ENCODE measurements around the gene CGB1. TPM values are rescaled to one million over a fixed set of nuclear protein-coding genes. Genes with fewer than 3 reads are reported as not detected.
A peak's percentile ranks its signal among the peaks of the same experiment; 100 is the strongest.

The CGB1 gene
- total and polyA plus RNA-seq, 7 donors, result not detected

DNA sequence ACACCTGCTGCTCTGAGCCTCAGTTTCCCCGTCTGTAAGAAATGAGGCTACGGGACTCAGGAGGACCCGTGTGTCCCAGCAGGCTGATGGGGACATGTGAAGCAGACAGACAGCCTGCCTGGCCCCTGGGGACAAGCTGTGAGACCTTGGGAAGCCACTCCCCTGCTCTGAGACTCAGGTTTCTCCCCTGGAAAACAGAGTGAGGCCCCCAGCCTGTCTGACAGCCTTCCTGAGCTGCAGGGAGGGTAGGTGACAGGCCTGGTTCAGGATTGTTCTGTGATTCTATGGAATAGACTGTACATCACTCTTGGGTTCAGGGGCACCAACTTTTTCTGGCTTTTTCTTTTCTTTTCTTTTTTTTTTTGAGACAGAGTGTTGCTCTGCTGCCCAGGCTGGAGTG is 30.9 kb upstream of the CGB1 start:
- DNase-seq, result no peak
- intact Hi-C loops (cut with DNase I), result loop anchor here in 1 of 2 donors (5.0 kb wide), 1 partner anchor 70 kb away; no protein-coding TSS in a partner anchor
- H3K36me3 ChIP-seq (ENCODE audit: insufficient read depth in 1 of 2, low read depth in 1 of 2), result no peaks in the 10 kb centered on the region
- H3K9me3 ChIP-seq, result no peaks in the 10 kb centered on the region
- 12 to 29% (median 25%) methylated on average over 3 of the region's 3 CpGs for WGBS, 3 donors
- H3K4me1 ChIP-seq, result peaks cover 17% of the 10 kb centered on the region
- H3K27ac ChIP-seq, result peak overlapping the region; percentile 37
- no peak for ATAC-seq
- H3K27me3 ChIP-seq (ENCODE audit: insufficient read depth in 3 of 3, low read length in 2 of 3), result peaks cover 0 to 4% (median 0%) of the 10 kb centered on the region in 3 donors
- TF ChIP-seq, protein P1, sequence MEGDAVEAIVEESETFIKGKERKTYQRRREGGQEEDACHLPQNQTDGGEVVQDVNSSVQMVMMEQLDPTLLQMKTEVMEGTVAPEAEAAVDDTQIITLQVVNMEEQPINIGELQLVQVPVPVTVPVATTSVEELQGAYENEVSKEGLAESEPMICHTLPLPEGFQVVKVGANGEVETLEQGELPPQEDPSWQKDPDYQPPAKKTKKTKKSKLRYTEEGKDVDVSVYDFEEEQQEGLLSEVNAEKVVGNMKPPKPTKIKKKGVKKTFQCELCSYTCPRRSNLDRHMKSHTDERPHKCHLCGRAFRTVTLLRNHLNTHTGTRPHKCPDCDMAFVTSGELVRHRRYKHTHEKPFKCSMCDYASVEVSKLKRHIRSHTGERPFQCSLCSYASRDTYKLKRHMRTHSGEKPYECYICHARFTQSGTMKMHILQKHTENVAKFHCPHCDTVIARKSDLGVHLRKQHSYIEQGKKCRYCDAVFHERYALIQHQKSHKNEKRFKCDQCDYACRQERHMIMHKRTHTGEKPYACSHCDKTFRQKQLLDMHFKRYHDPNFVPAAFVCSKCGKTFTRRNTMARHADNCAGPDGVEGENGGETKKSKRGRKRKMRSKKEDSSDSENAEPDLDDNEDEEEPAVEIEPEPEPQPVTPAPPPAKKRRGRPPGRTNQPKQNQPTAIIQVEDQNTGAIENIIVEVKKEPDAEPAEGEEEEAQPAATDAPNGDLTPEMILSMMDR (IDR thresholded peaks at IDR 0.05), result no peak
- no peak overlapping the region for H3K4me3 ChIP-seq

- no peaks in the 10 kb centered on the region for H3K9me3 ChIP-seq
- peak overlapping the region; percentile 63 for H3K27ac ChIP-seq
- DNase-seq, result peak; percentile 44 to 74
- TF ChIP-seq, protein P1 (IDR thresholded peaks at IDR 0.05), result no peak
- H3K36me3 ChIP-seq (ENCODE audit: insufficient read depth in 1 of 2, low read depth in 1 of 2), result no peaks in the 10 kb centered on the region
- intact Hi-C loops (cut with DNase I), result loop anchor here in 1 of 2 donors (5.0 kb wide), 1 partner anchor 69 kb away; no protein-coding TSS in a partner anchor
- H3K4me1 ChIP-seq, result peaks cover 17% of the 10 kb centered on the region
- H3K4me3 ChIP-seq, result peak overlapping the region; percentile 52
- ATAC-seq, result peak; percentile 76 to 85 (median 82)
- peaks cover 0 to 4% (median 0%) of the 10 kb centered on the region in 3 donors for H3K27me3 ChIP-seq (ENCODE audit: insufficient read depth in 3 of 3, low read length in 2 of 3)
- 16 to 22% (median 17%) methylated on average over 12 to 13 of the region's 13 CpGs for WGBS, 3 donors
Observed at GRCh38 chr19:49065905-49066512, 29.3 kb upstream of the CGB1 start.

DNA sequence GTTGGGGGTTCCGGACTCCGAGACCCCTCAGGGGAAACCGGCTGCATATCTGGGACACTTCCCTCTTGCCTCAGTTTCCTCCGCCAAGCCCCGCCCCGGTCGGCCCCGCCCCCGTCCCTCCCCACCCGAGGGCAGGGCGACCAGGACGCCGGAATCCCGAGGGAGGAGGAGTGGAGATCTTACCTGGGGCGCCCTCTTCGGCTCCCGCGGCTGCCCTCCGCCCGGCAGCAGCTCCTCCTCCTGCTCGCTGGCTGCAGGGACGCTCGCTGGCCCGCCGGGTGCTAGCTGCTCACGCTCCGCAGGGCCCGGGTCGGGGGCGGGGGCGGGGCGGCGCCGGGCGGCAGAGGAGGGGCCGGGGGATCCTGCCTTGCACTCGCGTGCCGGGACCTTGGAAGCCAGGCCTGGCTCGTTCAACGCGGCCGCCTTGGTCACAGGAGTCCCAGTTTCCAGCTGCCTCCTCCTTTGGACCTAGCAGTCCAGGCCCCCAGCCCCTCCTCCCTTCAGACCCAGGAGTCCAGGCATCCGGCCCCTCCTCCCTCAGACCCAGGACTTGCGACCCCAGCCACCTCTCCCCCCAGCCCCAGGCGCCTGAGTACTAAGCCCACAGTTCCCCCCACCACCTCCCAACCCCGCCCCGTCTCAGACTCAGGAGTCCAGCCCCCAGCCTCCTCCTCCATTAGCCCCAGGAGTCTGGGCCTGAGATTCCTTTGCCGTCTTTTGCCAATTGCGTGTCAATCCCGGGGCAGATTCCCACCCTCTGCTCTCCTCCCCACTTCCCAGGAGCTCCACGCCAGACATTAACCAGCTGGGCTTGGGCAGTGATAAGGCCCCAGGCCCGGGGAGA is 28.3 kb upstream of the CGB1 start, which contains the start of gene NTF4:
Gene NTF4, minus strand, starts transcription at position 51 of the 844 bp plus-strand sequence. CDS start 2,821 bp downstream, outside the sequence.
- H3K4me1 ChIP-seq, result peaks cover 17% of the 10 kb centered on the region
- H3K4me3 ChIP-seq, result peak within 1 kb of the TSS; percentile 52
- H3K27me3 ChIP-seq (ENCODE audit: insufficient read depth in 3 of 3, low read length in 2 of 3), result peaks cover 0 to 4% (median 0%) of the 10 kb centered on the region in 3 donors
- H3K27ac ChIP-seq, result peak within 1 kb of the TSS; percentile 63
- WGBS, 3 donors, result 2% methylated on average over 38 to 53 of the region's 53 CpGs
- TF ChIP-seq, protein P1 (IDR thresholded peaks at IDR 0.05), result no peak
- DNase-seq, result peak; percentile 19 to 56
- intact Hi-C loops (cut with DNase I), result loop anchor here in 1 of 2 donors (5.0 kb wide), 1 partner anchor 68 kb away; no protein-coding TSS in a partner anchor
- no peaks in the 10 kb centered on the region for H3K36me3 ChIP-seq (ENCODE audit: insufficient read depth in 1 of 2, low read depth in 1 of 2)
- peak; percentile 41 to 54 (median 48) for ATAC-seq
- no peaks in the 10 kb centered on the region for H3K9me3 ChIP-seq

- 51 to 57% (median 54%) methylated on average over 8 to 10 of the region's 10 CpGs for WGBS, 3 donors
- H3K27me3 ChIP-seq (ENCODE audit: insufficient read depth in 3 of 3, low read length in 2 of 3), result no peaks in the 10 kb centered on the region
- no peak for ATAC-seq
Observed at GRCh38 chr19:49064029-49064629, 27.4 kb upstream of the CGB1 start.

More at GRCh38 chr19:49064029-49064629, 27.4 kb upstream of the CGB1 start:
- no peaks in the 10 kb centered on the region for H3K9me3 ChIP-seq
- H3K4me3 ChIP-seq, result no peak overlapping the region
- H3K4me1 ChIP-seq, result peaks cover 17% of the 10 kb centered on the region
- H3K36me3 ChIP-seq (ENCODE audit: insufficient read depth in 1 of 2, low read depth in 1 of 2), result no peaks in the 10 kb centered on the region
- no peak overlapping the region for H3K27ac ChIP-seq
- intact Hi-C loops (cut with DNase I), result no loop called here
- TF ChIP-seq, protein P1 (IDR thresholded peaks at IDR 0.05), result no peak
- DNase-seq, result no peak

Data from psoas muscle (tissue), 8 donors.